HG03175 (cell line): ENCODE measurements around the gene NISCH.
"Not testable (repeated sequence)": the region's sequence is repeated elsewhere in the genome, so short reads cannot be mapped to it uniquely, and the experiment has no call there.

ENCODE experiments used
- ATAC-seq: cut with Tn5 transposase; IDR thresholded peaks from one replicate; pipeline ENCODE4 v1.9.1; 2021; ENCODE audit warnings: mild to moderate bottlenecking, moderate library complexity; ENCODE audit not compliant: unreplicated experiment

NISCH gene

DNA sequence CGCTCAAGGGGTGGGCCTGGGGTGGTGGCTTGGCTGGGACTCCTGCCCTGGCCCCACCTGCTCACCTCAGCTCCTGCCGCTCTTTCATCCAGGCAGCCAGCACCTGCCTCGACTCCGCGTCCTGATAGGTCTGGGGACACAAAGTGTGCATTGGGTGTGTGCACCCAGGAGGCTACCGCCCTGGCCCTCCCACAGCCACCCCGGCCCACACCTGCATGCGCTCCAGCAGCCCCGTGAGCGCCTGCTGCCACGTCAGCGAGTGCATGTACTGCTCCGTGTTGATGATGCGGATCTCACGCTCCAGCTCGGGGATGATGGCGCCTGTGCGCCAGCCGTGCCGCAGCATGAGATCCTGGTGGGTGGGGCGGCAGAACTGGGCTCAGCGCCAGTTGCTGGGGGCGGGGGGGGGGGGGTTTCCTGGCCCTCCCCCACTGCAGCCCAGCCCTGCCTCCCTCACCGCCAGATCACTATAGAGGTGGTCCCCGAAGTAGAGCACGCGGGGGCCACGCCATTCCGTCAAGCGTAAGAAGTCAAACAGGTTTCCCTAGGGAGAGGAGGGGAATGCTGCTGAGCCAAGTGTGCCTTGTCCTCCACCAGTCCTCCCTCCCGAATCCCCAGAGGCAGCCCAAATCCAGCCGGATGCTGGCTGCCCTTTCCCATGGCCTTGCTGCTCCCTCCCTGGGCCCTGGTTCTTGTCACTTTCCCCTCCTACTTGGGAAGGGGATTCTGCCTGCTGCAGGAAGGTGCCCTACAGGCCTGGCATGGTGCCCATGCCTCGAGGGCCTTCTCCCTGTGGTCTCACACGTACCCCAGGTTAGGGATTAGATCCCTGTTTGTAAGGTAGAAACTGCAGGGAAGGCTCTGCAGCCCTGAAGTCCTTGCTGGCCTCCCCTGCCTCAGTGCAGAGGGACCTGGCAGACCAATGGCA is 69.6 kb downstream of the NISCH start:
- no peak for ATAC-seq

DNA sequence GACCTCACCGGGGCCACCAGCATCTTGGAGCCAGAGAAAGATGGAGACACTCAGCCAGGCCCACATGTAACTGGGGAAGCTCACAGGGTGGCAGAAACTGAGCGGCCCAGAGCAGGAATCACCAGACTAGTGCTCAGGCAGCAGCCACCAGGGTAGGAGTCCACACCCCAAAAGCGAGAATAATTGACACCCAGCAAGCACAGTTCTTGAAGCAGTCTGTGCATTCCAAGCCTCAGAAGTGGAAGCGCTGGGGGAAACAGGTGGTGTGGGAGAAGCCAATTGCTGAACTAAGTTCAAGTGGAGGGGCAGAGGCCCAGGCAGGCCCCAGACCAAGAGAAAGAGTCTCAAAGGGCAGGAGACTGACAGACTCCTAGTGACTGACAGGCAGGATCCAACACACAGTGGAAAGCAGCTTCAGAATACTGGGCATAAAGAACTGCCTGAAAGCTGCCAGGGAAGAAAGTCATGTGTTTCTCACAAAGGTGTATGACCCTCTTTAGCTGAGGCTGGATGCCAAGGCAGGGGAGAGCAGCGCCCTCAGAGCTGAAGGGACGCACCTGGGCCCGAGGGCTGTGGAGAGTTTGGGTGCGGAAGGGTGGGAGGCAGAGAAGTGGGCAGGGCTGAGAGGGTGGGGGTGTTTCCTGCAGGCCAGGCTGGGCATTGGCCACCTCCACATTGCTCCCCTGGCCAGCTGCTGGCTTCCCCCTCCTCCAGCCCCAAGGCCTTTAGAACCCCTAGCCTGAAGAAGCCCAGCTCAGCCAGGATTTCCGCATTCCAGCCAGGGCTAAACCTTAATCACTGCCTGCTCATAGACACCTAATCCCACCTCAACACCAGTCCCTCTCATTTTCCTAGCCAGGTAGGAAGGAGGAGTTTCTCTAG is 70.5 kb downstream of the NISCH start:
- no peak for ATAC-seq

GRCh38 chr3:52526671-52527038 is 71.3 kb downstream of the NISCH start:
- not testable (repeated sequence) for ATAC-seq

GRCh38 chr3:52527039-52527731 is 71.8 kb downstream of the NISCH start:
- no peak for ATAC-seq

DNA sequence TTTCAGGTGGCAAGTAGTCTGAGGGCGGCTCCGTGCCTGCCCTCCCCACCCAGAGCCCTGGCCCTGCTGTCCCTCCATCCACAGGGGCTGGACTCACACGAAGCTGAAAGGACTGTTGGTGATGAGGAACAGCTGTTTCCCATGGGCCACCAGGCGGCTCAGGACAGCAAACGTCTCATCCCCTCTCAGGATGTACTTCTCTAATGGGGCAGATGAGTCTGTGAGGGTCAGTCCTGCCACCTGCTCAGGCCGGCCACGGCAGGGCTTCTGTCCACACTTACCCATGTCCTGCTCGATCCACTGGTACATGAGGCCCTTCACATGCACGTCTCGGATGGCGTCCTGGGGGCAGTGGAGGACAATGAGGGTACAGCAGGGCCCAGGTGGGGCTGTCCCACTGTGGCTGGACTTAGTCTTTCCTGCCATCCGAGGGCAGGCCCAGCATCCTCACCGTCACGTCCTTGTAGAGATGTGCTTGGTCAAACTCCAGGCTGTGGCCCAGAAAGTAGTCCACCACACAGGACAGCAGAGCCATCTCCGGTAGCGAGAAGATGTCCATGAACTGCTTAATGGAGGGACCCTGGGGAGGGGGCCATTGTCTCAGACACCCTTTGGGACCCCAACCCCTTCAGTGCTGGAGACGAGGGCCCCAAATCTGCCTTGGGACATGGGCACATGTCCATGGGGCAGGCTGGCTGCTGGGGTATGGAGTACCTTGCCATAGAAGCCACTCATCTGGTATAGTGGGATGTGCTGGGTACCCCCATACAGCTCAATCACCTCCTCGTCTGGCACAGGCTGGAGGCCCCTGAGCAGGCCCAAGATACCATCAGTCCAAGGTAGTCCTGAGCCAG is 72.6 kb downstream of the NISCH start:
- no peak for ATAC-seq

DNA sequence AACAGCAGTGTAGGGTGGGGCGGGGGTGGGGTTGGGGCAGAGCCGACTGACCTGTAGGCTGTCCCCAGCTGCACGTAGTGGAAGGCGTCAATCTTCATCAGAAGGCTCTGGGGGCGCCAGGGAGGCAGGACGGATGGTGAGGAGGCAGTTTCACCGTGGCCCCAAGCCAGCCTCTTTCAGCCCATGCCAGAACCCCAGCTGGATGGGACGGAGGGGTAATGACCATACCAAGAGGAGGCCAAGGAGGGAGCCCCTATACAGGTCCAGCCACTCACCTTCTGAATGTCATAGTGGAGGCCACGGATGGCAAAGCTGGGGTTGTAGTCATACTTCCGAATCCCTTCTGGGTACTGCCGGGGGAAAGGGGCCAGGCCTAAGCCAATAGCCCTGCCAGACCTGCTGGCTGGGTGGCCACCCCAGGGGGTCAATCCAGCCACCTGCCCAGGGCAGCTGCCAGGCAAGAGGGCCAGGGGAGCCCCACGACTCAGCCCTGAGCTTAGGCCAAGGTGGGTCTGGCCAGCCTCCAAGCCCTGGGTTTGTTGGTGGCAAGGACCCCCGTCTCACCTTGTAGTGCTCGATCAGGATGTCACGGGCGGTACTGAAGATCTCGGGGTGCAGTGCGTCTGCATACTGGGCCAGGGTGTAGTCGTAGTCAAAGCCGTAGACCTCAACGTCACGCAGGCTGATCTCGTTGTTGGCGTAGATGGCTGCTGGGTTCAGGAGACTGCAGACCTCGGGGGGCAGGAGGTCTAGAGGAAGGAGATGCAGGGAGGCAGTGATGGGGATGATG is 73.4 kb downstream of the NISCH start:
- ATAC-seq, result no peak

GRCh38 chr3:52529376-52530333 is 74.3 kb downstream of the NISCH start:
- no peak for ATAC-seq

DNA sequence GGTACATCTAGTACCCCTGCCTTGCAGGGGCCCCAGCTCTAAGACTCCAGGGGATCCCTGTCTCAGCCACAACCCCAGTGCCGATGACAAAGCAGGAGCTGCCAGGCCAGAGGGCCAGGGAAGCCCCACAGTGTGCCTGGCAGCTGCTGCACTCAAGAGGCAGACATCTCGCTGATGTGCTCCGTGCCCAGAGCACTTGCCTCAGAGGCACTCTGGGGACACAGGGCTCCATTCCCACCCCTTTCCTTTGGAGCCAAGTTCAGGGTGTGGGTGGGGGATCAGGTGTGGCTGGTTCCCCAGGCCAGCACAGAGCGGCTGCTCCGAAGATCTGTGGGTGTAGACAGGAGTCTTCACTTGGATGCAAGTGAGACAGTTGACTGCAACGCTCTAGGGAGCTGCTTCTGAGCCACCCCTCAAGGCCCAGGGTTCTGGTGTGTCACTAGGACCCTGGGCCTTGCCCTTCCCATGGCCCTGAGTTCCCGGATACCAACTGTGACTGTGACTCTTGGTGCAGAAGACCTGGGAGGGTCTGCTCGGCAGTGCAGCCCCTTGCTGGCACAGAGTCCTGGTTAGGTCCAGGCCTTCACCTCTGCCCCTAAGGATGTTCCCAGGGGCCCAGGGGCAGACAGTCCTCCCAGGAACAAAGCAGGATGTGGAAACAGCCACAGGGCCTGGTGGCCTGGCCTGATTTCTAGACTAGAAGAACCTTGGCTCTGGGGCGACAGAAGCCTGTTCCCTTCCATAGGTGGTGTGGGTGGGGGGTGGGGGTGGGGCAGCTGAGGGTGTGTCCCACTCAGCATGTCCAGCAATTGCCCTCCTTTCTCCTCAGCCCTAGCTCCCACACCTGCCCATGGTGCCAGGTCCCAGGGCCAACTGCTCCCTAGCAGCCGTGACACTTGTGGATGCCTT is 75.8 kb downstream of the NISCH start:
- ATAC-seq, result no peak

DNA sequence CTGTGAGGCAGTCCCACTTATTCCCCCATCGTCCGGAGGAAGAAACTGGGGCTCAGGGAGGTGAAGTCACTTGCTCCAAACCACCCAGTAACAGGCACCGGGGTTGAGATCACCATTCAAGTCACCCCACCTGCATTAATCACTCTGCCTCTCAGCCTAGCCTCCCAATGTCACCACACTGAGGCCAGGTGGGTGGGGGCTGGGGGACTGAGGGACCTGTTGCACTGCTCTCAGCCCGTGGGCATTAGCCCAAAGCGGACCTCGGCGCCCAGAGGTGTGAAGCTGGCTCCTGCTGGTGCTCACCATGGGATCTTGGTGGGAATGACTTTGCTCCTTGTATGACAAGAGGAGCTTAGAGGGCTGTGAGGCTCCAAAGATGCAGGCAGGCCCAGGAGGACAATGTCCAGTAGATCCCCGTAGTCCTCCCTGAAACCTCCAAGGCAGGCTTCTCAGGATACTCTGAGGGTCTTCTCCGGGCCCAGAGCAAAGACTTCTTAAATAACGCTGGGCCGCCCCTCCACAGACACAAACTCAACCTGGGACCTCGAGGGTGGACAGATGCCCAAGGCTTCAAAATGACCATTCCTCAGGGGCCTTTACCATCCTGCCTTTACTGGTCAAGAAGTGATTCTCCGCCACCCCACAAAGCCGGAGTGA is 76.6 kb downstream of the NISCH start:
- no peak for ATAC-seq

GRCh38 chr3:52532517-52532837 is 77.1 kb downstream of the NISCH start:
- ATAC-seq, result no peak

GRCh38 chr3:52532838-52533622 is 77.6 kb downstream of the NISCH start:
- no peak for ATAC-seq

DNA sequence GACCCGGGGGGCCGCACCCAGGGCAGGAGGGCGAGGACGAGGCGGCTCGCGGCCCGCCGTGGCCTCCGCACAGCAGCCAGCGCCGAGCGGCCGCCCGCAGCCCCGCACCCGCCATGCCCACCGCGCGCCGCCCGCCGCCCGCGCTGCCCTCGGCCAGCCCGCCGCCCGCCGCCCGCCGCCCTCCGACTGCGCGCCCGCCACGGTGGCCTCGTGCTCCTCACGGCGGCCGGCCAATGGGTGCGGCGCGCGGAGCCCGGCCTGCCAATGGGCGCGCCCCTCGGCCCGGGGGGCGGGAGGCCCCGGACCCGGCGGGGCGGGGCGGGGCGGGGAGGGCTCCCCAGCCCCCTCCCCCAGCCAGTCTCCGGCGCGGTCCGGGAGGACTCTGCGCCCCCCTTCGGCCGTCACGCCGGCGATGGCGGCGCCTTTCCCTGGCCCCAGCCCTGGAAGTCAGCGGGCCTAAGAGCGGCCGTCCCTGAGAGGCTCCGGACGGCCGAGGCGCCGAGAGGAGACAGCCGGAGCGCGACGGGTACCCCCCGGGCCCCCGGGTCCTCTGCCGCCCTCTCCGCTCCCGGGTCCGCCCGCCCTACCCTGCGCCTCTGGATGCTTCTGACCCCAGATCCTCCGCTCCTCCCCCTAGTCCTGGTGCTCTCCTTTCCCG is 78.3 kb downstream of the NISCH start, which contains the start of gene NT5DC2:
TSS of gene NT5DC2 (minus strand) at position 235 of the 658 bp plus-strand sequence. CDS start at position 115, 120 bp downstream.
- peak; percentile 42 for ATAC-seq

- ATAC-seq, result no peak
These were observed 79.1 kb downstream of the NISCH start for GRCh38 chr3:52534281-52535183.

- no peak for ATAC-seq
These were observed 80.2 kb downstream of the NISCH start for GRCh38 chr3:52535411-52536111.
